ENCODE data around the gene ZNF500. TPM values are rescaled to one million over a fixed set of nuclear protein-coding genes. Genes with fewer than 3 reads are reported as not detected.
"Not testable (repeated sequence)": the region's sequence is repeated elsewhere in the genome, so short reads cannot be mapped to it uniquely, and the experiment has no call there.

Gene ZNF500
- polyA plus RNA-seq, 1 donor: 13.9 TPM

DNA sequence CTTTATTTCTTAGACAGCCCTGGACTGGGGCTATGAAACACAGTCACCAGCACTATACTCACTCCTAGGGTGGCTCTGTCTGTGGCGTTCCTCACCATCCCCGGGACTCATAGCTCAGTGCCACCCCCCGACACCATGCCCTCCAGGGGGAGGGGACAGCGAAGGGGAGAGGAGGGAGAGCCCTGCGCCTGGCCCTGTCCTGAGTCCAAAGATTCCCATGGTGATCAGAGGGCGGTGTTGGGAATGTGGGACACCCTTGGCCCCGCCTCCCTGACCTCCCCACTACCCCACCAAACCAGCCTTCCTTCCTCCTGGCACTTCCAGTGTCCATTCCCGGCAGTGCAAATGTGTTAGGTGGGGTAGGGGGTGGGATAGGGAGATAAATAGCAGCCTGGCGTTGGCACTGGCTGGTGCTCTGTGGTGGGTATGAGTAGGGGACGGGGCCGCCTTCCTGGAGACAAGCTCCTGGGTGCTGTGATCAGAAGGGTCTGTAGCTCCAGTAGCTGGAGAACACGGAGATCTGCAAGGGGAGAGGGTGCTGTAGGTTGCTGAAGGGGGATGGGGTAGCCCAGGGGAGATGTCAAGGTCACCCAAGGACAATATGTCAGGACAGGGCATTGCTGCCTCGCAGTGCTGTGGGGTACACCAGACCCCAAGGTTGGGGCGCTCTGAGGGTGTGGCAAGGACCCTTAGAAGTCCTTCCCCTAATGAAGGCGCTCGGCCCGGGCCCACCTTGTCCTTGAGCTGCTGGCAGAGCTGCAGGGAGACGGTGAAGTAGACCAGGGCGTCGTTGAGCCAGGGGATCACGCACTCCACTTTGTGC lies 30.2 kb upstream of the ZNF500 start:
- DNase-seq: no peak

DNA sequence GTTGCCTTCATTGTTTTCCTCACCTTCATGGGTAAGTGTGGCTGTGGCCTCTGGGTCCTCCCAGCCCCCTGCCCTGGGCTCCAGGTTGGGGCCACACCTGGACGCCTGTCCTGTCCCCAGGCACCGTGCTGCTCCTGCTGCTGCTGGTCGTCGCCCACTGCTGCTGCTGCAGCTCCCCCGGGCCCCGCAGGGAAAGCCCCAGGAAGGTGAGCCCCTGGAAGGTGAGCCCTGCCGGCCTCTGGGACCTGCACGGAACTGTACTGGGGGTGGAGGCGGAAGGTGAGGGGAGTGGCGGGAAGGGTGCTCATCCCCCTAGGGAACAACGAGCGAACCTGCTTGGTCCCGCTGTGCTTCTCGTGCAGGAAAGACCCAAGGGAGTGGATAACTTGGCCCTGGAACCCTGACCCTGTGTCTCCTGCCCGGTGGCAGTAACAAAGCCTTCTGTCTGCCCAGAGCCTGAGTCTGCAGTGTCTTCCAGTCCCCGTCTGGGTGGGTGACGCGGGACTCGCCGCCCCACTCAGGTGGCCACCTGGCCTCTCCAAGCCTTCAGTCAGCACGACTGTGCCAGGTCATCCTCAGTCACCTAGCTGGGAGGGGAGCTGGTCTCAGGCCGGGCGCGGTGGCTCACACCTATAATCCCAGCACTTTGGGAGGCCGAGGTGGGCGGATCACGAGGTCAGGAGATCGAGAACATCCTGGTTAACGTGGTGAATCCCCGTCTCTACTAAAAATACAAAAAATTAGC lies 29.0 kb upstream of the ZNF500 start:
- DNase-seq: no peak

GRCh38 chr16:4795181-4795827 lies 28.3 kb upstream of the ZNF500 start, which contains the start of gene SMIM22:
SMIM22 (plus strand) TSS chr16:4795369; CDS start chr16:4795735, 366 bp downstream.
- DNase-seq: no peak

- DNase-seq: no peak
Measured at GRCh38 chr16:4792951-4793513, 26.1 kb upstream of the ZNF500 start.

GRCh38 chr16:4790871-4791270 lies 23.9 kb upstream of the ZNF500 start:
- no peak for DNase-seq

DNA sequence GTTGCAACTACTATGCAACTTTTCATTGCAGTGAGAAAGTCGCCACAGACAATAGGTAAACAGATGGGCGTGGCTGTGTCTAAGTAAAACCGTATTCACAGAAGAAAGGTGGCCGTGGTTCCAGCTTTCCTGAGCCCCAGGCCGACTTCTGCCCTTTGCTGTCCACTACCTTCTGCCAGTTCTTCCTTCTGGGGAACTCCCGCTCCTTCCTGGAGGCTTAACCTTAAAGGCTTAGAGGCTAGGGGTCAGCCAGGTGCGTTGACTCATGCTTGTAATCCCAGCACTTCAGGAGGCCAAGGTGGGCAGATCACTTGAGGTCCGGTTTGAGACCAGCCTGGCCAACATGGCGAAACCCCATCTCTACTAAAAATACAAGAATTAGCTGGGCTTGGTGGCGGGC lies 23.3 kb upstream of the ZNF500 start:
- no peak for DNase-seq

- no peak for DNase-seq
Measured at GRCh38 chr16:4788910-4789309, 21.9 kb upstream of the ZNF500 start.

GRCh38 chr16:4788489-4788889 lies 21.5 kb upstream of the ZNF500 start:
- no peak for DNase-seq

GRCh38 chr16:4787627-4788482 lies 20.9 kb upstream of the ZNF500 start, which contains the start of gene SEPTIN12:
SEPTIN12 (minus strand) TSS chr16:4788345; CDS start chr16:4787645, 700 bp downstream.
- no peak for DNase-seq

GRCh38 chr16:4787068-4787467 lies 20.1 kb upstream of the ZNF500 start:
- DNase-seq: no peak

DNA sequence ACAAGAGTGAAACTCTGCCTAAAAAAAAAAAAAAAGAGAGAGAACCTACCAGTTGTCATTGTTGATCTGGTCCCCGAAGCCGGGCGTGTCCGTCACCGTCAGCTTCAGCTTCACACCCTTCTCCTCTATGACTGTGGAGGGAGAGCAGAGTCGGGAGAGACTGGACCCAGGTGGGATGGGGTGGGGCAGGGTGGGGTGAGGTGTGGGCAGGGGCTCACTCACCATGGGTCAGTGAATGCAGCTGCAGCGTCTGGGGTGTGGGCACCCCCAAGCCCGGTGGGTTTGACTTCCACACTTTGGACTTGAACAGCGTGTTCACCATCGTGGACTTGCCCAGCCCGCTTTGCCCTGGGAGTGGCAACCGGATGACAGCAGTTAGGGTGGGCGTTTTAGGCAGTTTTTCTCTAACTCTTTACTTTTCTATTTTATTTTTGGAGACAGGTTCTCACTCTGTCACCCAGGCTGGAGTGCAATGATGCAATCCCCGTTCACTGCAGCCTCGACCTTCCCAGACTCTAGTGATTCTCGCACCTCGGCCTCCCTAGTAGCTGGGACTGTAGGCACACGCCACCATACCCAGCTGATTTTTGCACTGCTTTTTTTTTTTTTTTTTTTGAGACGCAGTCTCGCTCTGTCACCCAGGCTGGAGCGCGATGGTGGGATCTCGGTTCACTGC lies 18.9 kb upstream of the ZNF500 start:
- no peak for DNase-seq

GRCh38 chr16:4784444-4784987 lies 17.6 kb upstream of the ZNF500 start:
- DNase-seq: not testable (repeated sequence)

DNA sequence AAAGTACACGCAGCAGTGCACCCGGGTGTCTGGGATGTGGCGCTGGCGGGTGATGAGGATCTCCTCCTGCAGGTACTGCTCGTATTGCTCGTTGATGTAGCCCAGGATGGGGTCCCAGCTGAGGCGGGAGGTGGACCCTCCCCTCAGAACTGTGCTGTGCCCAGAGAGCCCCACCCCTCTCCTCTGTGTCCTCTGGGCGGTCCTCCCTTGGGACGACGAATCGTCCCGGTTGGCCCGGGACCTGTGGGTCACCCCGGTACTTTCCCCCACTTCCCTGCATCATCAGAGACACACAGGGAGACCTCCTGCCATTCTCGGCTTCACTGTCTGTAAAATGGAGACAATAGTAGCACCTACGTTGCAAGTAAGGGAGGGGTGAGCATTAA lies 17.0 kb upstream of the ZNF500 start:
- no peak for DNase-seq

DNA sequence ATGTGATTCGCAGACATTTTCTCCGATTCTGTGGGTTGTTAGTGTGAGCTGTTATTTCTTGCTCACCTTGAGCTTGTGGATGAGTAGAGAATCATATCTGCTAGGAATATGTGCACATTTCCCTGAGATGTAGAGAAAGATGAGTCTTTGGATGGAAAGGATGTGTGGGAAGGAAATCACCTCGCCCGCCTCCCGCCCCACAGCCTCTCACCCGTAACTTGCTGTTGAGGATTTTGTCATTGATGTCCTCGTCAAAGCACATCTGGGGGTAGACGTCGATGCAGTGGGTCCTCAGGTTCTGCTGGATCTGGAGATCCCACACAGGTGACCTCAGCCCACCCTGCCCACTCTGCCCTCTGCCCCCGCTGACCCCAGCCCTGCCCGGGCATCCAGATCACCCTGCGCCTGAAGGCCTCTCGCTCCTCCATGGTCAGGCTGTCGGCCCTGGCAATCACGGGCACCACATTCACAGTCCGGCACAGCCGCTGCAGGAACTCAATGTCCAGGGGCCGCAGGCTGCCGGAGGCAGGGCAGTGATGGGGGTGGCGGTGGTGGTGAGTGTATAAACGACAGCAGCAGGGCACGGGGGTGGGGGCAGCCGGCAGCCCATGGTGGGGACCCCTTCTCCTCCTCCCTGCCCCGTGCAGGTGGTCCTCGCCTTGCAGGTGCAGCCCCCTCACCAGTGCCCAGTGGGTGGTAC lies 16.4 kb upstream of the ZNF500 start:
- DNase-seq: no peak

GRCh38 chr16:4780235-4780634 lies 13.3 kb upstream of the ZNF500 start:
- no peak for DNase-seq

- DNase-seq: no peak
Measured at GRCh38 chr16:4778050-4778392, 11.1 kb upstream of the ZNF500 start.

DNA sequence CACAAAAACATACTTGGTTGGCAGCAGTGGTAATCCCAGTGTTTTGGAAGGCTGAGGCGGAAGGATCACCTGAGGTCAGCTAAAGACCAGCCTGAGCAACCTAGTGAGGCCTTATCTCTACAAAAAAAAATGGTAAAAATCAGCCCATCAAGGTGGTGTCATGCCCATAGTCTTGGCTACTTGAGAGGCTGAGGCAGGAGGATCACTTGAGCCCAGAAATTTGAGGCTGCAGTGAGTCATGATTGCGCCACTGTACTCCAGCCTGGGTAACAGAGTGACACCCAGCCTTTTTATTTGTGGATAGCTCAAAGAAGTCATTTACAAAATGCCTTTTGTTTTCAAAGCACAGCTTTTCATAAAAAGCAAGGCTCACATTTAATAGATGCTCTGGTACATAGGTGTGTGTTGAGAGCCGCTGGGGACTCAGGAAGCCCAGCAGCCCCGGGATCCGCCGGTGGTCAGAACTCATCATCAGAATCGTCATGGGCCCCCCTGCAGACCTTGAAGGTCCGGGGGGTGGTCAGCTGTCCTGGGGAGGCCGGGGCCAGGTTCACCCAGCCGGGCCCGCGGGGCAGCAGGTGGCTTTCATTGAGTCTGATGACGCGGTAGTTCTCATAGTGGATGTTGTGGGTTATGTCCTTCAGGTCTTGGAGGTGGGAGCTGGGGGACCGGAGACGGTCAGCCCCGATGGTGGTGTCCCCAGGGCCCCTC lies 10.5 kb upstream of the ZNF500 start:
- DNase-seq: no peak

DNA sequence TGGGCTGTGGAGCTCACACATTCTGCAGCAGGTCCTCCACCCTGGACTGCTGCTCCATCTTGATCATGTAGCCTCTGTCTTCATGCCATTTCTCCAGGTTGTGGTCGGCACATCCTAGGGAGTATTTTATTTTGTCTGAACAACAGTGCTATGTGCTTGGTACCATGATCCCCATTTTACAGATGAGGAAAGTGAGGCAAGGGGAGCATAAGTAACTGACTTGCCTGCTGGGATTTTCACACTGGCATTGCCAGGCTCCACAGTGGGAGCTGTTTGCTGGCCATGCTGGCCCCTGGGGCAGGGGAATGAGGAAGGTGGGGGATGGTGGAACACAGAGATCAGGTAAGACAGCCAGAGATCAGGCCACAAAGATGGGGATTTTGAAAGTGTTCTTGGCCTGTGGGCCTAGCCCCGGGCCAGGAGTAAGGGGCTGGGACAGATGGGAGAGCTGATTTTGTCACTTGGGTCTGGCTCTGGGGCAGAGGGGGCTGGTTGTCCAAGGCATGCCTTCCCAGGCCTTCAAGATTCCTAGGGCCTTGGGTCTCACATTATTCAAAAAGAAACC lies 9.3 kb upstream of the ZNF500 start:
- DNase-seq: no peak

DNA sequence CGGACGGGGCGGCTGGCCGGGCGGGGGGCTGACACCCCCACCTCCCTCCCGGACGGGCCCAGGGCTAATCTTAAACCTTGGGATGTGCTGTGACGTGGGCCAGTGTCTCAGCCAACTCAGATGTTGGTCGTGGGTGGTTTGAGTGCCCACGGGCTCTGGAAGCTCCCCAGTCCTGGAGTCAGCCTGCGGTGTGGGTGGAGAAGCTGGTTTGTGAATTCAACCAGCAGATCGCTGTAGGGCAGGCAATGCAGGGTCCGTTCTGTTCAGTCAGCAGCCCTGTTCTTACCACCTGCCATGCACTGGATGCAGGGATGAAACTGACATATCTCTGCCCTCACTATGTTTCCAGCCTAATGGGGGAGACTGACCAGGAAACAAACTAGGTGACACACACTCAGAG lies 8.0 kb upstream of the ZNF500 start:
- DNase-seq: no peak
